Measurements from ENCODE around the gene CADM1. TPM values are rescaled to one million over a fixed set of nuclear protein-coding genes. Genes with fewer than 3 reads are reported as not detected.

Gene CADM1
- total RNA-seq, 2 experiments from 2014 or later = 59.7 to 89.7 TPM

GRCh38 chr11:115244758-115245157 lies 259.5 kb downstream of the CADM1 start:
- Histone ChIP-seq H3K4me2 (ENCODE audit: low read length) (no peak overlapping the region), H4K20me1 (ENCODE audit: insufficient read depth, low read length) (no peaks in the 10 kb centered on the region), H3K79me2 (ENCODE audit: insufficient read depth, low read depth, low read length) (no peaks in the 10 kb centered on the region), H3K9me2 (ENCODE audit: insufficient read depth, low read length) (no peaks in the 10 kb centered on the region), H3K4me3 (ENCODE audit: low read depth, low read length, poor library complexity, severe bottlenecking) (no peak overlapping the region), H3K27ac (ENCODE audit: low read depth, low read length, poor library complexity, severe bottlenecking) (no peak overlapping the region), H3K36me3 (ENCODE audit: insufficient read depth, low read length) (no peaks in the 10 kb centered on the region), H2AFZ (ENCODE audit: low read length) (no peak overlapping the region), H3K4me1 (ENCODE audit: insufficient read depth, low read length, poor library complexity, severe bottlenecking) (no peaks in the 10 kb centered on the region), H3K9me3 (ENCODE audit: low read length) (no peaks in the 10 kb centered on the region)
- CTCF ChIA-PET (ENCODE audit: unreplicated experiment) = no interaction called here
- no TSS peak for BruUV-seq (replicated peaks)
- no peak for TF ChIP-seq CTCF (conservative IDR thresholded peaks at IDR 0.05; ENCODE audit: low read length)
- no peak for TF ChIP-seq EZH2phosphoT487 (IDR thresholded peaks at IDR 0.05; ENCODE audit: borderline replicate concordance, low read depth, low read length)
- DNase-seq (ENCODE audit: low spot score) = no peak
- POLR2A ChIA-PET = interaction anchor here (0.6 kb wide), 1 partner anchor 126 kb away, joined by 3 read pairs; no protein-coding TSS in a partner anchor
- intact Hi-C loops (cut with micrococcal nuclease; ENCODE audit: unreplicated experiment) = no loop called here

GRCh38 chr11:115244296-115244695 lies 259.9 kb downstream of the CADM1 start:
- TF ChIP-seq EZH2phosphoT487 (IDR thresholded peaks at IDR 0.05; ENCODE audit: borderline replicate concordance, low read depth, low read length) = no peak
- no peak for TF ChIP-seq CTCF (conservative IDR thresholded peaks at IDR 0.05; ENCODE audit: low read length)
- ChIA-PET POLR2A (interaction anchor here (0.6 kb wide), 1 partner anchor 127 kb away, joined by 3 read pairs; no protein-coding TSS in a partner anchor), CTCF (ENCODE audit: unreplicated experiment) (no interaction called here)

GRCh38 chr11:115242982-115243381 lies 261.2 kb downstream of the CADM1 start:
- no peaks in the 10 kb centered on the region for H3K9me3 ChIP-seq (ENCODE audit: low read length)
- no peak for DNase-seq (ENCODE audit: low spot score)
- H3K27ac ChIP-seq (ENCODE audit: low read depth, low read length, poor library complexity, severe bottlenecking) = no peak overlapping the region
- no peak overlapping the region for H2AFZ ChIP-seq (ENCODE audit: low read length)
- H3K4me2 ChIP-seq (ENCODE audit: low read length) = no peak overlapping the region
- H3K79me2 ChIP-seq (ENCODE audit: insufficient read depth, low read depth, low read length) = no peaks in the 10 kb centered on the region
- no peak overlapping the region for H3K4me3 ChIP-seq (ENCODE audit: low read depth, low read length, poor library complexity, severe bottlenecking)
- no peaks in the 10 kb centered on the region for H3K4me1 ChIP-seq (ENCODE audit: insufficient read depth, low read length, poor library complexity, severe bottlenecking)
- H3K9me2 ChIP-seq (ENCODE audit: insufficient read depth, low read length) = no peaks in the 10 kb centered on the region
- intact Hi-C loops (cut with micrococcal nuclease; ENCODE audit: unreplicated experiment) = no loop called here
- no peaks in the 10 kb centered on the region for H4K20me1 ChIP-seq (ENCODE audit: insufficient read depth, low read length)
- BruUV-seq (replicated peaks) = no TSS peak
- peaks cover 2% of the 10 kb centered on the region; the same call in 1 of the 2 replicates for H3K36me3 ChIP-seq (ENCODE audit: insufficient read depth, low read length)
- CTCF ChIA-PET (ENCODE audit: unreplicated experiment) = no interaction called here
- TF ChIP-seq EZH2phosphoT487 (IDR thresholded peaks at IDR 0.05; ENCODE audit: borderline replicate concordance, low read depth, low read length) (no peak), CTCF (conservative IDR thresholded peaks at IDR 0.05; ENCODE audit: low read length) (no peak)
- POLR2A ChIA-PET = no interaction called here

More at GRCh38 chr11:115244296-115244695, 259.9 kb downstream of the CADM1 start:
- BruUV-seq (replicated peaks) = no TSS peak
- intact Hi-C loops (cut with micrococcal nuclease; ENCODE audit: unreplicated experiment) = no loop called here
- no peaks in the 10 kb centered on the region for H3K79me2 ChIP-seq (ENCODE audit: insufficient read depth, low read depth, low read length)
- H3K4me1 ChIP-seq (ENCODE audit: insufficient read depth, low read length, poor library complexity, severe bottlenecking) = no peaks in the 10 kb centered on the region
- H2AFZ ChIP-seq (ENCODE audit: low read length) = no peak overlapping the region
- DNase-seq (ENCODE audit: low spot score) = no peak
- H3K4me3 ChIP-seq (ENCODE audit: low read depth, low read length, poor library complexity, severe bottlenecking) = no peak overlapping the region
- H4K20me1 ChIP-seq (ENCODE audit: insufficient read depth, low read length) = no peaks in the 10 kb centered on the region
- H3K27ac ChIP-seq (ENCODE audit: low read depth, low read length, poor library complexity, severe bottlenecking) = no peak overlapping the region
- H3K36me3 ChIP-seq (ENCODE audit: insufficient read depth, low read length) = no peaks in the 10 kb centered on the region
- H3K9me3 ChIP-seq (ENCODE audit: low read length) = no peaks in the 10 kb centered on the region
- no peak overlapping the region for H3K4me2 ChIP-seq (ENCODE audit: low read length)
- H3K9me2 ChIP-seq (ENCODE audit: insufficient read depth, low read length) = no peaks in the 10 kb centered on the region
